ENCODE measurements around the gene RRP1. TPM values are rescaled to one million over a fixed set of nuclear protein-coding genes. Genes with fewer than 3 reads are reported as not detected.

The RRP1 gene
- total RNA-seq, 1 experiment from 2014 or later = 53.9 TPM

DNA sequence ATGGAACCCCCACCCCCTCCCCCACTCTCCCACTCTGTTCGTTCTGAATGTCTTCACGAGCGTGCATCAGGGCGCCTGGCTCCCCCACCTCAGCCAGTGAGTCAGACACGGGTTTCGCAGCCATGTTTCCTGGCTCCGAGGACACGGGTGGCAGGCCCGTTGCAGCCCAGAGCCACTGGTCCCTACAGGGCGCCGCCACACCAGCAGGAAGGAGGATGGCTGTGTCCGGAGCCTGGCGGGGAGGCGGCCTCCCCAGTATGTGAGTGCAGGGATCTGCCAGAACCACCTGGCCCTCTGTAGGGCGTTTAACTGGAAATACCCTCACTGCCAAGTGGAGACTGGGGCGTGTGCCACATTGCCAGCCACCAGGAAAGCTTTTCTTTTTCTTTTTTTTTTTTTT is 31.8 kb upstream of the RRP1 start:
- no peak for TF ChIP-seq SIN3A (IDR thresholded peaks at IDR 0.05; ENCODE audit: low read depth)
- DNase-seq (ENCODE audit: low read depth, low spot score) (no peak), ATAC-seq (no peak)
- Histone ChIP-seq H3K4me3 (replicated peaks in 1 of 2; ENCODE audit: low read depth in 1 of 2, low read length in 2 of 2) (no peak overlapping the region), H3K27me3 (ENCODE audit: insufficient read depth, low read length) (no peaks in the 10 kb centered on the region), H4K20me1 (ENCODE audit: insufficient read depth) (no peaks in the 10 kb centered on the region), H3K4me1 (ENCODE audit: control insufficient read depth in 1 of 2, insufficient read depth in 2 of 2, low read length in 2 of 2) (no peaks in the 10 kb centered on the region), H3K36me3 (ENCODE audit: control insufficient read depth in 1 of 2, insufficient read depth in 2 of 2, low read length in 2 of 2) (peaks cover 21 to 62% of the 10 kb centered on the region in 2 experiments; a peak in 3 of 4 replicates), H3K4me2 (ENCODE audit: low read length) (no peak overlapping the region), H3K79me2 (ENCODE audit: insufficient read depth, low read length) (no peaks in the 10 kb centered on the region), H3K27ac (ENCODE audit: low read depth, low read length) (no peak overlapping the region), H3K9me3 (ENCODE audit: control insufficient read depth in 1 of 2, insufficient read depth in 1 of 2, low read depth in 1 of 2, low read length in 2 of 2) (no peaks in the 10 kb centered on the region), H3K9me2 (ENCODE audit: insufficient read depth) (no peaks in the 10 kb centered on the region), H3K9ac (ENCODE audit: low read length) (no peak overlapping the region), H2AFZ (ENCODE audit: low read depth, low read length, poor library complexity, severe bottlenecking) (no peak overlapping the region)
- no TSS peak for BruUV-seq (replicated peaks)
- POLR2A ChIA-PET = no interaction called here
- CTCF ChIA-PET = no interaction called here
- RAD21 ChIA-PET (ENCODE audit: low non-redundant PET in 1 of 2, low total read pairs in 2 of 2, uncharacterized antibody in 2 of 2, unreplicated experiment in 2 of 2) = no interaction called here
- intact Hi-C loops (cut with micrococcal nuclease) = no loop called here

DNA sequence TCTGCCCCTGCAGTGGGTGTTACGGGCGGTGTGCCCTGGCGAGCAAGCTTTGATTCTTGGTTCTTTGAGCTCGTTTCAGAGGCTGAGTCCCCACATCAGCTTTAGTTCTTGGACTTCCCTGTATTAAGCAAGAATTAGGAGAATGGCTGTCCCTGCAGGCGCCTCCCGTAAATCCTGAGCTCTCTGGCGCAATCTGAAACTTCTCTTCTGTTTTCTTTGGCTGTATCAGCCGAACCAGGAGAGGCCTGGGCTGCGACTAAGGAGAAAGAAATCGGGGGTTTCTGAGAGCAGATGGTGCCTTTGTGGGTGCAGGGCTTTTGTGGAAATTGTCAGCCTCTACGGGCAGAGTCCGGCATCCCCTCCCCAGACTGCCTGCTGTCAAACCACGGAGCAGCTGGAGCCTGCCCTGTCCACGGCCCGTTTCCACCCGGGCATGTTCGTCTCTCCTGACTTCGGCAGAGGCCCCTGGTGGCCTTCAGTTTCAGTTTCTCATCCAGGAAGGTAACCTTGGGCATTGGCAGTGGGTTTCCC is 31.2 kb upstream of the RRP1 start:
- TF ChIP-seq ZNF274 (IDR thresholded peaks at IDR 0.05; ENCODE audit: low read depth, low read length) (no peak), ELF1 (IDR thresholded peaks at IDR 0.05; ENCODE audit: borderline replicate concordance, low read depth) (no peak), TCF7L2 (IDR thresholded peaks at IDR 0.05; ENCODE audit: borderline replicate concordance, extremely low read depth, insufficient read depth, insufficient read length) (no peak), RAD21 (IDR thresholded peaks at IDR 0.05; ENCODE audit: low read depth) (no peak), POLR2A (IDR thresholded peaks at IDR 0.05; ENCODE audit: borderline replicate concordance, extremely low read depth, insufficient read depth, insufficient read length) (no peak), SRF (IDR thresholded peaks at IDR 0.05; ENCODE audit: low read depth) (no peak), ZFX (IDR thresholded peaks at IDR 0.05) (no peak)
- TF ChIP-seq, protein P1, sequence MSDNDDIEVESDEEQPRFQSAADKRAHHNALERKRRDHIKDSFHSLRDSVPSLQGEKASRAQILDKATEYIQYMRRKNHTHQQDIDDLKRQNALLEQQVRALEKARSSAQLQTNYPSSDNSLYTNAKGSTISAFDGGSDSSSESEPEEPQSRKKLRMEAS (IDR thresholded peaks at IDR 0.05) = no peak
- DNase-seq (ENCODE audit: low read depth, low spot score) (no peak), ATAC-seq (no peak)
- no peak overlapping the region for H3K4me3 ChIP-seq (replicated peaks in 1 of 2; ENCODE audit: low read depth in 1 of 2, low read length in 2 of 2)
- H2AFZ ChIP-seq (ENCODE audit: low read depth, low read length, poor library complexity, severe bottlenecking) = no peak overlapping the region
- POLR2A ChIA-PET = no interaction called here
- no peaks in the 10 kb centered on the region for H3K9me2 ChIP-seq (ENCODE audit: insufficient read depth)
- H3K27ac ChIP-seq (ENCODE audit: low read depth, low read length) = no peak overlapping the region
- CTCF ChIA-PET = no interaction called here
- H3K4me1 ChIP-seq (ENCODE audit: control insufficient read depth in 1 of 2, insufficient read depth in 2 of 2, low read length in 2 of 2) = no peaks in the 10 kb centered on the region
- no peaks in the 10 kb centered on the region for H3K9me3 ChIP-seq (ENCODE audit: control insufficient read depth in 1 of 2, insufficient read depth in 1 of 2, low read depth in 1 of 2, low read length in 2 of 2)
- no peak overlapping the region for H3K9ac ChIP-seq (ENCODE audit: low read length)
- H3K27me3 ChIP-seq (ENCODE audit: insufficient read depth, low read length) = no peaks in the 10 kb centered on the region
- H4K20me1 ChIP-seq (ENCODE audit: insufficient read depth) = no peaks in the 10 kb centered on the region
- BruUV-seq (replicated peaks) = TSS peak; percentile 15
- H3K36me3 ChIP-seq (ENCODE audit: control insufficient read depth in 1 of 2, insufficient read depth in 2 of 2, low read length in 2 of 2) = peaks cover 18 to 56% of the 10 kb centered on the region in 2 experiments; a peak in 3 of 4 replicates
- RAD21 ChIA-PET (ENCODE audit: low non-redundant PET in 1 of 2, low total read pairs in 2 of 2, uncharacterized antibody in 2 of 2, unreplicated experiment in 2 of 2) = no interaction called here
- no peak overlapping the region for H3K4me2 ChIP-seq (ENCODE audit: low read length)
- H3K79me2 ChIP-seq (ENCODE audit: insufficient read depth, low read length) = no peaks in the 10 kb centered on the region
- intact Hi-C loops (cut with micrococcal nuclease) = no loop called here
